Inferior parietal cortex (tissue), 1 donor: ENCODE results near the gene HCRTR2.
"Not testable (repeated sequence)": the region's sequence is repeated elsewhere in the genome, so short reads cannot be mapped to it uniquely, and the experiment has no call there.

ENCODE experiments used
- DNase-seq: peaks from one replicate; pipeline ENCODE4 v3.0.0-alpha.2; 2016; ENCODE audit errors: extremely low spot score

HCRTR2 gene

DNA sequence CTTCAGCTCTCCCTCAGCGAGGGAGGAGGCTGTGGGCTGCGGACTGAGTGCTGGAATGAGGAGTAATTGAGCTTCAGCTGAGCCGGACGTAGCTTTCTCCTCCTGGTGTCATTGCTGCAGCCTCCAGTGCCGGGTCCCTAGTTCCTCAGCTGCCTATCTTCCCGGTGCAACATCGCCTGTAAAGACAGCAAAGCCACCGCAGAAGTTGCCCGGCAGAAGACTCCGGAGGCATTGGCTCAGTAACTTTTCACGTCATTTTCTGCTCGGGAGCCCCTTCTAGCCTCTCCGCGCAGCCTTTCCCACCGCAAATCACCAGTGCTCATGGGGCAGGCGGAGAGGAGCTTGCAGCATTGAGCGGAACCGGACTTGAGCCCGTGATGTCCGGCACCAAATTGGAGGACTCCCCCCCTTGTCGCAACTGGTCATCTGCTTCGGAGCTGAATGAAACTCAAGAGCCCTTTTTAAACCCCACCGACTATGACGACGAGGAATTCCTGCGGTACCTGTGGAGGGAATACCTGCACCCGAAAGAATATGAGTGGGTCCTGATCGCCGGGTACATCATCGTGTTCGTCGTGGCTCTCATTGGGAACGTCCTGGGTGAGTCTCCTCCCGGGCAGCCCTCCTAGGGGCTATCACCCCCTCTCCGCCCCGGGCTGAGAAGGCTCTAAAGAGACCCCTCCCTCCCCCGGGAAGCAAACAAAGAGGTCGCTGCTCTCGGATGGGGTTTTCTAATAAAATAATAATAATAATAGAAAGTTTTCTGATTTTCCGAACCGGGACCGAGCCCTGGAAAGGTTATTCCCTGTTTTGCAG lies at the start of gene HCRTR2:
TSS of gene HCRTR2 (plus strand) at position 305 of the 816 bp plus-strand sequence. CDS start at position 378, 73 bp downstream.
- no peak for DNase-seq

DNA sequence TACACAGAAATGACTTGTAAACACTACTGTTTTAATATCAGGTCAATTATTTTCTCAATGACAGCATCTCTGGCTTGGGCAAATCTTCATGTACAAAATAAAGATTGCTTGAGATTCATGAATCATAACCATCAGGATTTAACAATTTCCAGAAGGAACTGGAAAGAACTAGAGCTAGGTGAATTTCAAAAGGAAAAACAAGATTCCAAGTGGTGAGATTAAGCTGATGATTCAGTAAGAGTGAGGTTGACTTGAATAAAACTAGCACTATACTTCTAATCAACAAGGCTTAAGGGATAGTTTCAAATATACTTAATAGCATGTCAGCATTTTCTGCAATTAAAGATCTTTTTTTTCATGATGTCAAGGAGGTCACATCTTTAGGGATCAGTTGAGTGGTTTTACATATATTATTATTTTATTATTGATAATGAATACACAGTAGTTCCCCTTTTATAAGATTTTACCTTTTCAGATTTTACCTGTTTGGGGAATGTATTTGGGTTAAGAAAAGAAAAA lies 43.5 kb upstream of the HCRTR2 start:
- no peak for DNase-seq

- DNase-seq: no peak
Measured at GRCh38 chr6:55131616-55132015, 42.7 kb upstream of the HCRTR2 start.

- DNase-seq: no peak
Measured at GRCh38 chr6:55136916-55137315, 37.4 kb upstream of the HCRTR2 start.

- no peak for DNase-seq
Measured at GRCh38 chr6:55137929-55138693, 36.2 kb upstream of the HCRTR2 start.

- no peak for DNase-seq
Measured at GRCh38 chr6:55141611-55142010, 32.7 kb upstream of the HCRTR2 start.

DNA sequence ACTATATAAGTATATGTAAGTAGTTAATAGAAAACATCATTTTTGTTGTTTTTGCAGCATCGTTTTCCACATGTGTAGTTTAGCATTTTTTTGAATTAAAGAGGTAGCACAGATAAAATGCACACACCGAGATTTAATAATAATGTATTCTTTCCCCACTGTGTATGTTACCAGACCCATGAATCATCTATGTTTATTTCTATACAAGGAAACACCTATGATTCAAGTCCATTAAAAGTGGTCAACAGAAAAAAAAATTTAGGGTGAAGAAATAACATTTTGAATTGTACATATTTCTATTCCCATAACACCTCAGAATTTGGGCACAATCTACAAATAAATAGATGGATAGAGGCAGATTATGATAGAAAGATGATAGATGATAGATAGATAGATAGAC lies 31.7 kb upstream of the HCRTR2 start:
- no peak for DNase-seq

DNA sequence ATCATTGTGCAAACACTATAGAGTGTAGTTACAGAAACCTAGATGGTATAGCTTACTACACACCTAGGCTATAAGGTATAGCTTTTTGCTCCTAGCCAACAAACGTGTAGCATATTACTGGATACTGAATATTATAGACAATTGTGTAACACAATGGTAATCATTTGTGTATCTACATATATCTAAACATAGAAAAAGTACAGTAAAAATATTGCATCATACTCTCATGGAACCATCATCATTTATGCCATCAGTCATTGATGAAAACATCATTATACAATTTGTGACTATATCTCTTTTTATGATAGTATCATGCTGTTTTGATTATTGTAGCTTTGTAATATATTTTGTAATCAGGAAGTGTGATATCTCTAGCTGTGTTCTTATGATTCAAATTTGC lies 21.0 kb upstream of the HCRTR2 start:
- DNase-seq: no peak

DNA sequence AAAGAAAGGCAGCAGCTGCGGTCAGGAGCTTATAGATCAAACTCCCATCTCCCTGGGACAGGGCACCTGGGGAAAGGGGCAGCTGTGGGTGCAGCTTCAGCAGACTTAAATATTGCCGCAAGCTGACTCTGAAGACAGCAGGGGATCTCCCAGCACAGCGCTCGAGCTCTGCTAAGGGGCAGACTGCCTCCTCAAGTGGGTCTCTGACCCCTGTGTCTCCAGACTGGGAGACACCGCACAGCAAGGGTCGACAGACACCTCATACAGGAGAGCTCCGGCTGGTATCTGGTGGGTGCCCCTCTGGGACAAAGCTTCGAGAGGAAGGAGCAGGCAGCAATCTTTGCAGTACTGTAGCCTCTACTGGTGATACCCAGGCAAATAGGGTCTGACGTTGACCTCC lies 15.5 kb upstream of the HCRTR2 start:
- DNase-seq: not testable (repeated sequence)

GRCh38 chr6:55167860-55168259 lies 6.5 kb upstream of the HCRTR2 start:
- DNase-seq: no peak

DNA sequence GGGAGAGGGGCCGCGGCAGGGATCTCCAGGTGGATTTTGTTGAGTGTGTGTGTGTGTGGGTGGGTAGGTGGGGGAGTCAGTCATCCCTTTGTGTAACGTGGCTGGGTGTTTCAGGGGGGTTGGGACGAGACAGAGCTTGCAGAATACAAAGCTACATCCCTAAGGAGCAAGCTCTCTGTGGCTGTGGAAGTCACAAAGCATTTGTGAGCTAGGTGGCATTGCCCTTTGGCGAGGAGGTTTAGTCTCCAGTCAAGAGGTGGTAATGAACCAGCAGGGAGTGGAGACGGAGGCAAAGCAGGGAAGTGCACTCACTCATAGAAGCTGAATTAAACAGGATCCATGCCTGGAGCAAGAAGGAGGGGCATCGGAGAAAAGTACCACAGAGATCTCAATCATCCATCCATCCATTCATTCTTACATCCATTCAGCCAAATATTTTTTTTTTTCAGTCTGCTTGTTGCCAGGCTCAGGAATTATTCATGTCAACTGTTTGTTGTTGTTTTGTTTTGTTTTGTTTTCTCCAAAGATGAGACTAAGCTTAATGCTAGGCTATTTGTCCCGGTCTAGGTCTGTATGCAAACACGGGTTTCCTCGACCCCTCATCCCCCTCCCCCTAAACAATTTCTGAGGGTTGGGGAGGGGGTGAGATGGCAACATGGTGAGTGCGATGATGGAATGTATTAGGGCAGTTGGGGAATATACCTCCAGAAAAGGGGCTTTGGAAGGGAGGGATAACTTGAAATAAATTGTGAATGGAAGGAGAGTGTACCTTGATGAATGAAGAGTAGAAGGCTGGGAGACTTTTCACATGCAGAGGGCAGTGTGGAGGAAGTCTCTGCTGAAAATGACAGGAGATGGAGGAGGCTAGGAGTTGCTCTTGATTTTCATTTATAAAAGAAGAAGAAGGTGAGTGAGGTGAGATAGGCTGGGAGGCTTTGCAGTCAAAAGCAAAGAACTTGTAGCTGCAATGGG lies 1.0 kb downstream of the HCRTR2 start:
- no peak for DNase-seq

GRCh38 chr6:55176958-55177357 lies 2.6 kb downstream of the HCRTR2 start:
- no peak for DNase-seq

DNA sequence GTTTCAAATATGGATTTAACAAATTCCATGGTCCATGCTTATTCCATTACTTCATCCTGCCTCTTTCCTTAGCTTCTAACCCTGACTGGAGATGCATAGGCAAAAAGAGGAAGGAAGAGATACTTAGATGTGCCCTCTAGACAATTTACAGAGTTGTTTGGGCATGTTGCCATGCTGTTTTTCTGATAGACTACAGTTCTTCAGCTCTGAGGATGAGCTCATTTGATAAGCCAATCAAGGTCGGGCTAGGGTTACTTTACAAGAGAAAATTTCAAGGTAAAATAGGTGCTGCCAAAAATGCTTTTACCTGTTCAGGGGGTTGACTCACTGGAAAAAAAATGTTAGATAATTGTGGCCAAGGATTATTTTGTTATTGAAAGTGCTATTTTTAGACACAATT lies 5.9 kb downstream of the HCRTR2 start:
- DNase-seq: no peak

DNA sequence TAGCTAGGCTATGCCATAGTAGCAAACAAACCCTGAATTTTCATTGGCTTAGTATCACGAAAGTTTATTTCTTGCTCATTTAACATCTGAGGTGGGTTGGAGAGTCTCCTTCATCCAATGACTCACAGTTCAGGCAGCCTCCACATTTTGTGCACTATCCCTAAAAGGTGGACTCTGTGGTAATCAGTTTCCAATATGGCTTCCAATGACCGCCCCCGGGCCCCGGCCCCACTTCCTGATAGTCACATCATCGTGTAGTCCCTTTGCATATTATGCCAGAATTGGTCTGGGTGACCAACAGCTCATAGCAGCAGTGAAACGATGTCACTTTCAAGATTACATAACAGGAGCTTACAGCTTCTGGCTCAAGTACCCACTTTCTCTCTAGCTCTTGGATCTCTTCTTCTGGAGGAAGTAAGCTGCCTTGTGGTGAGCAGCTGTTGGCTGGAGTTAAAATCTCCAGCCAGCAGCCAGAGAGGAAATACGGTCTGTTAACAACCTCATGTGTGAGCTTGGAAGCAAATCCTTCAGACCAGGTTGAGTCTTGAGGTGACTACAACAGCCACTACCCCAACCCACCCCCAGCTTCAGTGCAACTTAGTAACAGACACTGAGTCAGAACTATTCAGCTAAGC lies 7.8 kb downstream of the HCRTR2 start:
- no peak for DNase-seq

DNA sequence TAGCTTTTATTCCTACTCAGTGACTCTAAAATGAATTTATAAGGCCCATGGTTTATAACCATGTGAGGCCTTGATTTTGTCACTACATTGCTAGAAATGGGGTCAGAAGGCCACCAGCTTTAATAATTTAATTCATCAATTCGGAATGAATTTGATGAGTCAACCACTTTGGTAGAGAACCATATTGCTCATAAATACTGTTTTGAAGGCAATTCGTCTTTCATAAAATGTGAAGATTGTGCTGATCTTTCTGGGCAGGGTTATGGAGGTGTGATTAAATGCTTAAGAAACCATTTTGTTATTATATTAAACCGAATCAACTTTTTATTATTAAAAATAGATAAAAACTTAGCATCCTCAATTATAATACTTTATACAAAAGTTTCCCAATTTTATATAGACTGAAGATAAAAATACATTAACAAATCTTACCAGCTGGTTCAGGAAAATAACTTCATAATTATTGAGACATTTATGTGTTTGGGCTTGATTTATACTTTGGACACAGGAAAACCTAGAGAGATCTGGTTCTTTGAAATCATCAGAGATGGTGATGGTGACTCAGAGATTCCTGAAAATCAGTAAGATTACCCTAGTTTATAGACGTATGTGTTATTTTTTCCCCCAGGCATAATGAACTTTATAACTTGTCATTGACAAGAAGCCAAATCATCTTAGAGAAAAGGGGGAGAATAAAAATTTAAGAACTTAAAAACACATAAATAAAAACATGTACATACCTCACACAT lies 10.6 kb downstream of the HCRTR2 start:
- no peak for DNase-seq

GRCh38 chr6:55198715-55199114 lies 24.4 kb downstream of the HCRTR2 start:
- no peak for DNase-seq

- no peak for DNase-seq
Measured at GRCh38 chr6:55199239-55199638, 24.9 kb downstream of the HCRTR2 start.

GRCh38 chr6:55208478-55209458 lies 34.5 kb downstream of the HCRTR2 start:
- DNase-seq: no peak

DNA sequence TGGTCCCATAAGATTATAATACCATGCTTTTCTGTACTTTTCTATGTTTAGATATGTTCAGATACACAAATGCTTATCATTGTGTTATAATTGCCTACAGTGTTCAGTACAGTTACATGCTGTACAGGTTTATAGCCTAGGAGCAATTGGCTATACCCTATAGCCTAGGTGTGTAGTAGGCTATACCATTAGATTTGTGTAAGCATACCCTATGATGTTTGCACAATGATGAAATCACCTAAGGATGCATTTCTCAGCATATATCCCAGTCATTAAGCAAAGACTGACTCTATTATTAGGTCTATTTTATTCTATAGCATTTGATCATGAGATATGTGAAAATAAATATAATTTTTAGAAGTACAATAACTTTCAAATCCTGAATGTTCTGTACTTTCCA lies 36.6 kb downstream of the HCRTR2 start:
- no peak for DNase-seq
